Breast epithelium (tissue), 4 donors: ENCODE measurements around the gene RCAN1. TPM values are rescaled to one million over a fixed set of nuclear protein-coding genes. Genes with fewer than 3 reads are reported as not detected.
A peak's percentile ranks its signal among the peaks of the same experiment; 100 is the strongest.

Source experiments
- DNase-seq, 2 donors: peaks; one replicate each; pipeline ENCODE4 v3.0.0-alpha.2; 2019; ENCODE audit warnings: low spot score in 2 of 2
- H3K27ac ChIP-seq, 2 donors: fragments of 200-600 bp; sonication (generic) in 1 of 2; one replicate each; pipeline ENCODE4 v1.5.1; 2016 to 2019; ENCODE audit warnings: mild to moderate bottlenecking in 1 of 2
- H3K27me3 ChIP-seq, 2 donors: fragments of 200-600 bp; sonication (generic) in 1 of 2; one replicate each; pipeline versions ENCODE4 v1.5.1 to v1.6.0; 2017 to 2019; ENCODE audit warnings: control low read depth in 1 of 2, mild to moderate bottlenecking in 1 of 2
- H3K36me3 ChIP-seq: fragments of 200-600 bp; one replicate; pipeline ENCODE4 v1.5.1; 2019
- H3K4me1 ChIP-seq, 2 donors: fragments of 200-600 bp; sonication (generic); one replicate each; pipeline ENCODE4 v1.5.1; 2016 to 2019; ENCODE audit warnings: control low read depth in 1 of 2
- H3K4me3 ChIP-seq, 3 donors: fragments of 200-600 bp; sonication (generic); 1 replicate in 2 of 3; 2 replicates in 1 of 3; pipeline ENCODE4 v1.5.1; 2016 to 2019; ENCODE audit warnings: mild to moderate bottlenecking in 3 of 3, moderate library complexity in 2 of 3
- H3K9me3 ChIP-seq, 2 donors: fragments of 200-600 bp; sonication (generic) in 1 of 2; one replicate each; pipeline ENCODE4 v1.5.1; 2016 to 2019; ENCODE audit warnings: control low read depth in 1 of 2
- CTCF ChIP-seq, 3 donors: fragments of 450-650 bp; IDR thresholded peaks; one replicate each; pipeline ENCODE4 v1.5.1; 2016 to 2017; ENCODE audit warnings: antibody characterized with exemption in 3 of 3, mild to moderate bottlenecking in 3 of 3, moderate library complexity in 3 of 3
- POLR2A ChIP-seq: fragments of 450-650 bp; IDR thresholded peaks from one replicate; pipeline ENCODE4 v1.6.1; 2016; ENCODE audit warnings: antibody characterized with exemption, mild to moderate bottlenecking, moderate library complexity
- POLR2AphosphoS5 ChIP-seq, 3 donors: sonication (generic); formaldehyde crosslinking; IDR thresholded peaks; one replicate each; pipeline ENCODE4 v1.6.1; 2017; ENCODE audit warnings: antibody characterized with exemption in 3 of 3
- intact Hi-C: fragments of 100-400 bp; cut with DNase I; formaldehyde crosslinking; loops from one replicate; pipeline ENCODE4 v1.15.1; 2023; ENCODE audit warnings: low total_unique reads
- total RNA-seq, 3 donors: library from RNA; depleted of rRNA; stranded (reverse); fragments of >200 nt; gene quantifications; one replicate each; pipeline ENCODE4 v1.1.0, GENCODE V29; 2016

RCAN1 gene
- total RNA-seq, 3 donors from 2014 or later = 30.1 to 73.0 (median 47.9) TPM

DNA sequence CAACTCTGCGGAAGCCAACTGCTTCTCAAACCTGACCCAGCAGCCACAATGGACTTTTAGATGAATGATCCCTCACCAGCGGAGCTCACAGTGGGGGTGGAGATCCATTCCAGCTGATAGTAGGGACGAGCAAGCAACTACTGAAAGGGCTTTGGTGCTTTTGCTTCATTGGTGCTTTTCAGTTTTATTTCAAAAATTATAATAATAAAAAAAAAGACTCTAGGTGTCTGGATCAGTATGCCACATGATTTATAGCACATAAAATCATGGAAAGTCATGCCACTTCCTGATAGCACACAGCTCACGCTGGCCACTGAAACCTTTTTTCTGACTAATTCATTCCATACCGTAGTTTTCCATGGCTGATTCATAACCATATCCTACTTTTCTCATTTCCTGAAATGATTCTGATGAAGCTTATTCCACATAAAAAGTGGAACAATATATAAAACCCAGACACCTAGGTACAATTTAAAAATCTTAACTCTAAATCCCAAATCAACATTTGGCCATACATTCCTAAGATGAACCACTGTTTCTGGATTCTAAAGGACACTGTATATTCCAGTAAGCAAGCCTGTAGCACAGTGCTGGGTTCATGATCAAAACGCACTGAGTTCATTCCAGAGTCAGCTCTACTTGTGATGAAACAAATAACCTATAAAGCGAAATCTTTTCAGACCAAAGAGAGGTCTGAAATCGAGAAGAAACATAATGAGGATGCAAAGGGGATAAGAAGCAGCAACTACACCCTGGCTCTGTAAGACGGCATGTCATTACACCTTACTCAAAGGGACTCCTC, 61.6 kb downstream of the RCAN1 start:
- Histone ChIP-seq H3K4me1 (no peaks in the 10 kb centered on the region), H3K27ac (peak overlapping the region; percentile 45 to 48)

GRCh38 chr21:34552360-34553098, 62.4 kb downstream of the RCAN1 start:
- Histone ChIP-seq H3K36me3 (no peaks in the 10 kb centered on the region), H3K4me3 (no peak overlapping the region), H3K9me3 (no peaks in the 10 kb centered on the region), H3K4me1 (no peaks in the 10 kb centered on the region), H3K27me3 (no peaks in the 10 kb centered on the region), H3K27ac (peak overlapping the region; percentile 45 to 48)
- no peak for DNase-seq
- no peak for TF ChIP-seq CTCF (IDR thresholded peaks at IDR 0.05)
- no peak for TF ChIP-seq POLR2AphosphoS5 (IDR thresholded peaks at IDR 0.05)
- no peak for TF ChIP-seq POLR2A
- intact Hi-C loops = no loop called here

More for the DNA sequence above, 61.6 kb downstream of the RCAN1 start:
- intact Hi-C loops = no loop called here
- Histone ChIP-seq H3K27me3 (no peaks in the 10 kb centered on the region), H3K4me3 (no peak overlapping the region), H3K36me3 (no peaks in the 10 kb centered on the region), H3K9me3 (no peaks in the 10 kb centered on the region)
- no peak for DNase-seq
- TF ChIP-seq CTCF (IDR thresholded peaks at IDR 0.05) = no peak
- TF ChIP-seq POLR2A = no peak
- no peak for TF ChIP-seq POLR2AphosphoS5 (IDR thresholded peaks at IDR 0.05)

DNA sequence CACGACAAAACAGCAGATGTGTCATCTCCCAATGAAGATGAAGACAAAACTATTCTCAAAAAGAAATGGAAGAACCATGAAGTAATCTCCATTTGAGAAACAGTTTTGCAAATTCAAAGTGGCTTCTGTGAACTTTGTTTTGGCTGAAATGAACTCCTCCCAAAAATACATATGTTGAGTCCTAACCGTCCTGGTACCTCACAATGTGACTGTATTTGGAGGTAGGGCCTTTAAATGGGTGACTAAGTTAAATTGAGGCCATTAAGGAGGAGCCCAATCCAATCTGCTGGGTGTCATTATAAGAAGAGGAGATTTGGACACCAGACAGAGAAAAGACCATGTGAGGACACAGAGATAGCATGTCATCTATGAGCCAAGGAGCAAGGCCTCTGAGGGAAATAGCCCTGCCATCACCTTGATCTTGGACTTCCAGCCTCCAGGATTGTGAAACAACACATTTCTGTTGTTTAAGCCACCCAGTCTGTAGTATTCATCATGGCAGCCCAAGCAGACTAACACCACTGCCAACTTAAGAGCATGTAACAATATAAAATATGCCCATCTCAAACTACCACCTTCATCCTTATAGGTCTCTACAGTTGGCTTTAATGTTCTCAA, 64.6 kb downstream of the RCAN1 start:
- intact Hi-C loops = no loop called here
- no peak for DNase-seq
- no peaks in the 10 kb centered on the region for H3K36me3 ChIP-seq
- H3K4me3 ChIP-seq = no peak overlapping the region
- H3K27me3 ChIP-seq = no peaks in the 10 kb centered on the region
- TF ChIP-seq POLR2AphosphoS5 (IDR thresholded peaks at IDR 0.05) (no peak), CTCF (IDR thresholded peaks at IDR 0.05) (no peak), POLR2A (no peak)
- H3K27ac ChIP-seq = no peak overlapping the region
- no peaks in the 10 kb centered on the region for H3K9me3 ChIP-seq
- H3K4me1 ChIP-seq = peaks cover 0 to 11% of the 10 kb centered on the region in 2 donors

- H3K9me3 ChIP-seq = no peaks in the 10 kb centered on the region
- no peaks in the 10 kb centered on the region for H3K36me3 ChIP-seq
- intact Hi-C loops = no loop called here
- no peak for TF ChIP-seq POLR2AphosphoS5 (IDR thresholded peaks at IDR 0.05)
- no peak for TF ChIP-seq CTCF (IDR thresholded peaks at IDR 0.05)
- no peak for TF ChIP-seq POLR2A
- no peaks in the 10 kb centered on the region for H3K27me3 ChIP-seq
- H3K4me3 ChIP-seq = no peak overlapping the region
- no peak overlapping the region for H3K27ac ChIP-seq
- no peak for DNase-seq
- H3K4me1 ChIP-seq = peaks cover 0 to 16% of the 10 kb centered on the region in 2 donors
Observed at GRCh38 chr21:34548781-34549376, 66.0 kb downstream of the RCAN1 start.
